DOHH2 (cell line): ENCODE results near the gene GTF2A1.

Source experiments
- H3F3A ChIP-seq: fragments of 200-600 bp; sonication (generic), shearing (Covaris generic); 2 replicates; pipeline ENCODE4 v1.6.0; 2016; ENCODE audit warnings: antibody characterized with exemption, mild to moderate bottlenecking; ENCODE audit not compliant: control insufficient read depth, insufficient read depth
- H3K27ac ChIP-seq: fragments of 200-600 bp; sonication (generic); 2 replicates; pipeline ENCODE4 v1.5.1; 2014; ENCODE audit warnings: low read depth, mild to moderate bottlenecking, low read length, moderate library complexity
- H3K27me3 ChIP-seq: fragments of 200-600 bp; sonication (generic); 2 replicates; pipeline ENCODE4 v1.6.1; 2014; ENCODE audit warnings: mild to moderate bottlenecking, low read length, mixed read lengths; ENCODE audit not compliant: control insufficient read depth
- H3K36me3 ChIP-seq: fragments of 200-600 bp; sonication (generic); 2 replicates; pipeline ENCODE4 v1.6.1; 2014; ENCODE audit warnings: mild to moderate bottlenecking, low read length, moderate library complexity, mixed read lengths; ENCODE audit not compliant: control insufficient read depth
- H3K4me1 ChIP-seq: fragments of 200-600 bp; sonication (generic); 2 replicates; pipeline ENCODE4 v1.6.1; 2014; ENCODE audit warnings: mild to moderate bottlenecking, low read length, mixed read lengths; ENCODE audit not compliant: control insufficient read depth
- H3K4me2 ChIP-seq: fragments of 200-600 bp; sonication (generic); 2 replicates; pipeline ENCODE4 v1.6.0; 2014; ENCODE audit warnings: mild to moderate bottlenecking, low read length, moderate library complexity
- H3K4me3 ChIP-seq: fragments of 200-600 bp; sonication (generic); 2 replicates; pipeline ENCODE4 v1.5.1; 2014; ENCODE audit warnings: mild to moderate bottlenecking, low read length, mixed read lengths
- H3K79me2 ChIP-seq: fragments of 200-600 bp; sonication (generic); 2 replicates; pipeline ENCODE4 v1.6.1; 2014; ENCODE audit warnings: mild to moderate bottlenecking, low read length, mixed read lengths; ENCODE audit not compliant: control insufficient read depth
- H3K9me2 ChIP-seq: fragments of 200-600 bp; sonication (generic); replicated peaks from 2 replicates; pipeline ENCODE4 v1.6.1; 2014; ENCODE audit warnings: mild to moderate bottlenecking, low read length, mixed read lengths; ENCODE audit not compliant: control insufficient read depth
- H3K9me3 ChIP-seq: fragments of 200-600 bp; sonication (generic); 2 replicates; pipeline ENCODE4 v1.6.1; 2014; ENCODE audit warnings: antibody characterized with exemption, low read length, mixed read lengths; ENCODE audit not compliant: control insufficient read depth, insufficient read depth
- H4K20me1 ChIP-seq: fragments of 200-600 bp; sonication (generic); 2 replicates; pipeline ENCODE4 v1.6.0; 2014; ENCODE audit warnings: low read depth, mild to moderate bottlenecking, antibody characterized with exemption, low read length, moderate library complexity; ENCODE audit not compliant: control insufficient read depth, insufficient read depth
- CTCF ChIP-seq: fragments of 200-600 bp; sonication (generic); IDR thresholded peaks from one replicate; pipeline ENCODE4 v1.5.1; 2014; ENCODE audit warnings: antibody characterized with exemption, mild to moderate bottlenecking, low read depth, low read length; ENCODE audit not compliant: poor library complexity, severe bottlenecking
- EZH2phosphoT487 ChIP-seq: fragments of 200-600 bp; sonication (generic); IDR thresholded peaks from 2 replicates; pipeline ENCODE4 v1.6.1; 2017; ENCODE audit warnings: borderline replicate concordance, mild to moderate bottlenecking, antibody characterized with exemption, low read length, moderate library complexity, mixed read lengths

The GTF2A1 gene

DNA sequence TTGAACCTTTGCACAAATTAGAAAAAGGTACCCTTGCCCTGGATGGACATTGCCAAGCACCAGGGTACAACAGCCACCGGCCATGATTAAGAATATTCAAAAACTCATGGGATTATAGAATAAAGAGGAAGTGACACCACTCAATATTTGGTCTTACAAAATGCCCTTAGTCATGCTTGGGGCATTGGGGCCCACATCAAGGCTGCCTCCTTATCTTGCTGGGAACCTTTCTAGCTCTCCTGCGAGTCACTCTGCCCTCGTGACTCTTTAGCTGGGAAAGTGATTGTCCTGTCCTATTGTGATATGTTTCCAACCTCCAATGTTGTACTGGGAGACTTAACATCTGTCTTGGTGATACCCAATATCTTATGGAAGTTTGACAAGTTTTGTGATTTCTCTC, 57.8 kb downstream of the GTF2A1 start:
- Histone ChIP-seq H3K27ac (no peak overlapping the region), H3K4me2 (no peak overlapping the region), H3K9me3 (no peaks in the 10 kb centered on the region), H3K4me1 (peaks cover 19% of the 10 kb centered on the region), H3K36me3 (no peaks in the 10 kb centered on the region), H3K27me3 (no peaks in the 10 kb centered on the region), H3K4me3 (no peak overlapping the region), H4K20me1 (no peaks in the 10 kb centered on the region), H3F3A (no peaks in the 10 kb centered on the region), H3K79me2 (no peaks in the 10 kb centered on the region), H3K9me2 (no peaks in the 10 kb centered on the region)
- no peak for TF ChIP-seq EZH2phosphoT487
- no peak for TF ChIP-seq CTCF

DNA sequence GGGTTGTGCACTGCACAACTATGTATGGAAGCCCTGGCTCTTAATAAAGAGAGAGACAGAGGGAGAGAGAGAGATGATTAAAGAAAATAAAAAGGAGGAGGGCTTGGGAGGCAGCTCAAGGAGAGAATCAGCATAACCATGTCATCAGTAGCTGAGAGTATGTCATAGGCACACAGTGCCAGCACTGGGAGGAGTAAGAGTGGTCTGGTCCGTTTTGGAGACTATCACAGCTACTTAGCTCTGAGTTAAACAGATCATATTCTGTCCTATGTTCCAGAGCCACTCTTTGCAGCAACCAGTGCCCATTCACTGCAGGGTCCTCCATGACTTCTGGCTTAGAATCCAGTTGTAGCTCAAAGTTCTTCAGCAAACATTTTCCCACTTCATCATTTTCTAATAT, 59.0 kb downstream of the GTF2A1 start:
- Histone ChIP-seq H3K9me3 (no peaks in the 10 kb centered on the region), H4K20me1 (no peaks in the 10 kb centered on the region), H3K4me3 (no peak overlapping the region), H3K27ac (no peak overlapping the region), H3K9me2 (no peaks in the 10 kb centered on the region), H3K79me2 (no peaks in the 10 kb centered on the region), H3K4me1 (peaks cover 19% of the 10 kb centered on the region), H3F3A (no peaks in the 10 kb centered on the region), H3K4me2 (no peak overlapping the region), H3K36me3 (no peaks in the 10 kb centered on the region), H3K27me3 (no peaks in the 10 kb centered on the region)
- no peak for TF ChIP-seq CTCF
- no peak for TF ChIP-seq EZH2phosphoT487

DNA sequence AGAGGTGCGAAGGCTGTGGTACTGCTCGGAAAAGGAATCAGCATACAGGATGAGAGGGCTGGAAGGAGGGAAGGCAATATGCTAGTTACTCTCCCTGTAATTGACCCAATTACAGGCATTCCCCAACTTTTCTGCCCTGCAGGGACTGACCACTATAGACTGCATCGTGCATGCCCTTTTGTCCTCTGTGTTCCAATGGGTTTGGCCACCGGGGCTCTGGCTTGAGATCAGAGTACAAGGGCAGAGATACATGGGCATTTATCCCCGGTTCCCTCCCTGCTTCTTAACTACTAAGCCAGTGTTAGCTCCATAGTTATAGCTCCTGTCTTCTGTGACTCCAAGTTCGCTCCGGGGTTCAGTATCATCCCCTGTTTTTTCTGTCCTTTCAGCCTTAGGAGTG, 59.7 kb downstream of the GTF2A1 start:
- H3K36me3 ChIP-seq: no peaks in the 10 kb centered on the region
- H3K4me2 ChIP-seq: no peak overlapping the region
- no peak for TF ChIP-seq EZH2phosphoT487
- no peak for TF ChIP-seq CTCF
- no peak overlapping the region for H3K27ac ChIP-seq
- H3F3A ChIP-seq: no peaks in the 10 kb centered on the region
- no peaks in the 10 kb centered on the region for H3K9me2 ChIP-seq
- H3K4me3 ChIP-seq: no peak overlapping the region
- H3K79me2 ChIP-seq: no peaks in the 10 kb centered on the region
- H3K9me3 ChIP-seq: no peaks in the 10 kb centered on the region
- no peaks in the 10 kb centered on the region for H3K27me3 ChIP-seq
- peaks cover 19% of the 10 kb centered on the region for H3K4me1 ChIP-seq
- no peaks in the 10 kb centered on the region for H4K20me1 ChIP-seq

DNA sequence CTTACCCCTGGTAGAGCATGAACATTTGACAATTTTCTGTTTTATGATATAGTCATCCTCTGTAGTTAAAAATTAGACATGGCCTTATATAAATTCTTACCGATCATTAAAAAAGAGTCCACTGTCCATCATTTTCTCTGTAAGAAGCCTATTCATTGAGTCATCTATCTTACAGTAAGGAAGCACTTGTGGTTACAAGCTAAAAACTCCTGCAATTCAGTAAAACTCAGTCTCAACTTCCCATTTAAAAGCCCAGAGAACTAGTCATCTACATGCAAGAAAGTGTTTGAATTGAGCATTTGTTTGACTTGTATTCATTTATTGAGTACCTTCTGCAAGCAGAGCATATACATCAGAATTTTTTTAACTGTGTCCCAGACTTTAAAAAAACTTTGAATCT, 63.3 kb downstream of the GTF2A1 start:
- no peak for TF ChIP-seq CTCF
- no peak for TF ChIP-seq EZH2phosphoT487
- Histone ChIP-seq H3K79me2 (no peaks in the 10 kb centered on the region), H3K9me3 (no peaks in the 10 kb centered on the region), H3K4me1 (peaks cover 4% of the 10 kb centered on the region), H3K4me3 (no peak overlapping the region), H3K4me2 (no peak overlapping the region), H4K20me1 (no peaks in the 10 kb centered on the region), H3F3A (no peaks in the 10 kb centered on the region), H3K27ac (no peak overlapping the region), H3K36me3 (no peaks in the 10 kb centered on the region), H3K27me3 (no peaks in the 10 kb centered on the region), H3K9me2 (no peaks in the 10 kb centered on the region)
